ENCODE results near the gene EVPL. TPM values are rescaled to one million over a fixed set of nuclear protein-coding genes. Genes with fewer than 3 reads are reported as not detected.
"Not testable (repeated sequence)": the region's sequence is repeated elsewhere in the genome, so short reads cannot be mapped to it uniquely, and the experiment has no call there.

The EVPL gene
- total RNA-seq, 2 experiments from 2014 or later: 0.02 TPM; not detected in 1

GRCh38 chr17:76056882-76057281 lies 29.8 kb upstream of the EVPL start:
- Mint-ChIP-seq H3K9me3 (no peaks in the 10 kb centered on the region), H3K4me3 (no peak overlapping the region), H3K27me3 (no peaks in the 10 kb centered on the region), H3K27ac (no peak overlapping the region), H3K4me1 (ENCODE audit: low read depth) (peaks cover 12% of the 10 kb centered on the region), H3K36me3 (peaks cover 49% of the 10 kb centered on the region)
- no peak for DNase-seq
- ChIA-PET POLR2A (no interaction called here), CTCF (interaction anchor here (2.7 kb wide), 1 partner anchor 43 kb away, joined by 11 read pairs; no protein-coding TSS in a partner anchor)
- intact Hi-C loops (cut with micrococcal nuclease): no loop called here

- Mint-ChIP-seq H3K27ac (no peak overlapping the region), H3K4me3 (no peak overlapping the region), H3K36me3 (peaks cover 45% of the 10 kb centered on the region), H3K27me3 (no peaks in the 10 kb centered on the region), H3K9me3 (no peaks in the 10 kb centered on the region), H3K4me1 (ENCODE audit: low read depth) (peaks cover 32% of the 10 kb centered on the region)
- intact Hi-C loops (cut with micrococcal nuclease): no loop called here
- CTCF ChIA-PET: interaction anchor here (0.6 to 0.9 kb wide), 4 partner anchors 40 to 355 kb away, joined by 3 to 4 read pairs (median 4); no protein-coding TSS in a partner anchor
- no peak for DNase-seq
- POLR2A ChIA-PET: interaction anchor here (1.0 to 2.0 kb wide), 3 partner anchors 9 to 26 kb away, joined by 3 to 6 read pairs (median 3); no protein-coding TSS in a partner anchor
These were observed 27.0 kb upstream of the EVPL start for GRCh38 chr17:76054112-76054476.

GRCh38 chr17:76053246-76054111 lies 26.4 kb upstream of the EVPL start:
- intact Hi-C loops (cut with micrococcal nuclease): no loop called here
- Mint-ChIP-seq H3K27me3 (no peaks in the 10 kb centered on the region), H3K27ac (peak overlapping the region; percentile 31), H3K9me3 (no peaks in the 10 kb centered on the region), H3K36me3 (peaks cover 44% of the 10 kb centered on the region), H3K4me3 (no peak overlapping the region), H3K4me1 (ENCODE audit: low read depth) (peaks cover 36% of the 10 kb centered on the region)
- POLR2A ChIA-PET: interaction anchor here (0.5 to 2.0 kb wide), 4 partner anchors 9 to 164 kb away, joined by 3 to 6 read pairs (median 4); no protein-coding TSS in a partner anchor
- CTCF ChIA-PET: interaction anchor here (0.6 to 1.2 kb wide), 5 partner anchors 39 to 355 kb away, joined by 3 to 5 read pairs (median 4); partner anchors contain the start of gene PRPSAP1
- peak; percentile 46 for DNase-seq

GRCh38 chr17:76051561-76051960 lies 24.5 kb upstream of the EVPL start:
- peaks cover 42% of the 10 kb centered on the region for H3K36me3 Mint-ChIP-seq
- H3K4me3 Mint-ChIP-seq: no peak overlapping the region
- H3K27me3 Mint-ChIP-seq: no peaks in the 10 kb centered on the region
- no peak overlapping the region for H3K27ac Mint-ChIP-seq
- H3K4me1 Mint-ChIP-seq (ENCODE audit: low read depth): peaks cover 36% of the 10 kb centered on the region
- ChIA-PET POLR2A (no interaction called here), CTCF (interaction anchor here (1.0 to 1.2 kb wide), 2 partner anchors 26 to 46 kb away, joined by 3 to 4 read pairs; no protein-coding TSS in a partner anchor)
- intact Hi-C loops (cut with micrococcal nuclease): no loop called here
- H3K9me3 Mint-ChIP-seq: no peaks in the 10 kb centered on the region
- no peak for DNase-seq

GRCh38 chr17:76050538-76051467 lies 23.7 kb upstream of the EVPL start:
- H3K4me3 Mint-ChIP-seq: no peak overlapping the region
- peak overlapping the region; percentile 32 for H3K27ac Mint-ChIP-seq

GRCh38 chr17:76049836-76050537 lies 22.9 kb upstream of the EVPL start:
- no peak overlapping the region for H3K4me3 Mint-ChIP-seq
- H3K27me3 Mint-ChIP-seq: no peaks in the 10 kb centered on the region
- ChIA-PET CTCF (interaction anchor here (0.8 to 1.1 kb wide), 2 partner anchors 36 to 358 kb away, joined by 3 to 4 read pairs; no protein-coding TSS in a partner anchor), POLR2A (no interaction called here)
- H3K4me1 Mint-ChIP-seq (ENCODE audit: low read depth): peaks cover 36% of the 10 kb centered on the region
- no peaks in the 10 kb centered on the region for H3K9me3 Mint-ChIP-seq
- DNase-seq: no peak
- H3K27ac Mint-ChIP-seq: no peak overlapping the region
- H3K36me3 Mint-ChIP-seq: peaks cover 47% of the 10 kb centered on the region
- intact Hi-C loops (cut with micrococcal nuclease): loop anchor here (2.0 kb wide), 1 partner anchor 17 kb away; no protein-coding TSS in a partner anchor

More at GRCh38 chr17:76050538-76051467, 23.7 kb upstream of the EVPL start:
- Mint-ChIP-seq H3K9me3 (no peaks in the 10 kb centered on the region), H3K27me3 (no peaks in the 10 kb centered on the region), H3K36me3 (peaks cover 42% of the 10 kb centered on the region), H3K4me1 (ENCODE audit: low read depth) (peaks cover 36% of the 10 kb centered on the region)
- DNase-seq: no peak
- CTCF ChIA-PET: interaction anchor here (1.0 to 1.2 kb wide), 2 partner anchors 26 to 46 kb away, joined by 3 to 4 read pairs; no protein-coding TSS in a partner anchor
- intact Hi-C loops (cut with micrococcal nuclease): no loop called here
- POLR2A ChIA-PET: no interaction called here

GRCh38 chr17:76049239-76049638 lies 22.1 kb upstream of the EVPL start:
- Mint-ChIP-seq H3K27ac (peak overlapping the region; percentile 10), H3K4me1 (ENCODE audit: low read depth) (peaks cover 36% of the 10 kb centered on the region), H3K9me3 (no peaks in the 10 kb centered on the region), H3K4me3 (no peak overlapping the region), H3K27me3 (no peaks in the 10 kb centered on the region), H3K36me3 (peaks cover 55% of the 10 kb centered on the region)
- ChIA-PET POLR2A (no interaction called here), CTCF (interaction anchor here (0.8 to 1.1 kb wide), 2 partner anchors 35 to 359 kb away, joined by 3 to 4 read pairs; no protein-coding TSS in a partner anchor)
- intact Hi-C loops (cut with micrococcal nuclease): loop anchor here (2.0 kb wide), 1 partner anchor 18 kb away; no protein-coding TSS in a partner anchor
- no peak for DNase-seq

- POLR2A ChIA-PET: no interaction called here
- Mint-ChIP-seq H3K4me3 (no peak overlapping the region), H3K9me3 (no peaks in the 10 kb centered on the region), H3K36me3 (peaks cover 54% of the 10 kb centered on the region), H3K27ac (peak overlapping the region; percentile 7), H3K27me3 (no peaks in the 10 kb centered on the region), H3K4me1 (ENCODE audit: low read depth) (peaks cover 31% of the 10 kb centered on the region)
- intact Hi-C loops (cut with micrococcal nuclease): loop anchor here (2.0 kb wide), 1 partner anchor 18 kb away; no protein-coding TSS in a partner anchor
- DNase-seq: no peak
- CTCF ChIA-PET: no interaction called here
These were observed 21.6 kb upstream of the EVPL start for GRCh38 chr17:76048711-76049110.

GRCh38 chr17:76048025-76048605 lies 21.0 kb upstream of the EVPL start:
- DNase-seq: no peak
- peaks cover 56% of the 10 kb centered on the region for H3K36me3 Mint-ChIP-seq
- peaks cover 25% of the 10 kb centered on the region for H3K4me1 Mint-ChIP-seq (ENCODE audit: low read depth)
- no peaks in the 10 kb centered on the region for H3K9me3 Mint-ChIP-seq
- ChIA-PET POLR2A (no interaction called here), CTCF (no interaction called here)
- no peak overlapping the region for H3K4me3 Mint-ChIP-seq
- no peak overlapping the region for H3K27ac Mint-ChIP-seq
- H3K27me3 Mint-ChIP-seq: no peaks in the 10 kb centered on the region
- intact Hi-C loops (cut with micrococcal nuclease): loop anchor here (2.0 kb wide), 1 partner anchor 19 kb away; no protein-coding TSS in a partner anchor

GRCh38 chr17:76046064-76046463 lies 19.0 kb upstream of the EVPL start:
- ChIA-PET POLR2A (no interaction called here), CTCF (no interaction called here)
- Mint-ChIP-seq H3K4me3 (no peak overlapping the region), H3K36me3 (peaks cover 62% of the 10 kb centered on the region), H3K27me3 (no peaks in the 10 kb centered on the region), H3K27ac (no peak overlapping the region), H3K4me1 (ENCODE audit: low read depth) (peaks cover 21% of the 10 kb centered on the region), H3K9me3 (no peaks in the 10 kb centered on the region)
- no peak for DNase-seq
- intact Hi-C loops (cut with micrococcal nuclease): no loop called here

GRCh38 chr17:76044475-76045007 lies 17.4 kb upstream of the EVPL start:
- H3K27ac Mint-ChIP-seq; H3K4me1 Mint-ChIP-seq (ENCODE audit: low read depth); CTCF ChIA-PET; H3K27me3 Mint-ChIP-seq; H3K4me3 Mint-ChIP-seq; DNase-seq; H3K9me3 Mint-ChIP-seq; intact Hi-C loops (cut with micrococcal nuclease): not testable (repeated sequence)
- POLR2A ChIA-PET: interaction anchor here (1.3 kb wide), 1 partner anchor 9 kb away, joined by 3 read pairs; no protein-coding TSS in a partner anchor
- H3K36me3 Mint-ChIP-seq: peaks cover 58% of the 10 kb centered on the region
